Choroid plexus epithelial cell (primary cell): ENCODE results near the gene SOX10.

ENCODE experiments used
- DNase-seq: peaks from one replicate; pipeline ENCODE4 v3.0.0-alpha.2; 2010; ENCODE audit warnings: low read depth
- H3K4me3 ChIP-seq: 2 replicates; pipeline ENCODE4 v1.5.1; 2011; ENCODE audit warnings: low read depth, mild to moderate bottlenecking, control low read depth, low read length, moderate library complexity
- TF ChIP-seq, protein P1 (sequence below): conservative IDR thresholded peaks from 2 replicates; pipeline ENCODE4 v1.5.1; 2011; ENCODE audit warnings: low read depth, mild to moderate bottlenecking, control low read depth, inconsistent platforms, low read length, moderate library complexity

The SOX10 gene

GRCh38 chr22:38021206-38021605 lies 36.9 kb upstream of the SOX10 start:
- TF ChIP-seq, protein P1, sequence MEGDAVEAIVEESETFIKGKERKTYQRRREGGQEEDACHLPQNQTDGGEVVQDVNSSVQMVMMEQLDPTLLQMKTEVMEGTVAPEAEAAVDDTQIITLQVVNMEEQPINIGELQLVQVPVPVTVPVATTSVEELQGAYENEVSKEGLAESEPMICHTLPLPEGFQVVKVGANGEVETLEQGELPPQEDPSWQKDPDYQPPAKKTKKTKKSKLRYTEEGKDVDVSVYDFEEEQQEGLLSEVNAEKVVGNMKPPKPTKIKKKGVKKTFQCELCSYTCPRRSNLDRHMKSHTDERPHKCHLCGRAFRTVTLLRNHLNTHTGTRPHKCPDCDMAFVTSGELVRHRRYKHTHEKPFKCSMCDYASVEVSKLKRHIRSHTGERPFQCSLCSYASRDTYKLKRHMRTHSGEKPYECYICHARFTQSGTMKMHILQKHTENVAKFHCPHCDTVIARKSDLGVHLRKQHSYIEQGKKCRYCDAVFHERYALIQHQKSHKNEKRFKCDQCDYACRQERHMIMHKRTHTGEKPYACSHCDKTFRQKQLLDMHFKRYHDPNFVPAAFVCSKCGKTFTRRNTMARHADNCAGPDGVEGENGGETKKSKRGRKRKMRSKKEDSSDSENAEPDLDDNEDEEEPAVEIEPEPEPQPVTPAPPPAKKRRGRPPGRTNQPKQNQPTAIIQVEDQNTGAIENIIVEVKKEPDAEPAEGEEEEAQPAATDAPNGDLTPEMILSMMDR = no peak
- DNase-seq = no peak
- no peak overlapping the region for H3K4me3 ChIP-seq

- DNase-seq = no peak
Measured at GRCh38 chr22:38018938-38019827, 34.8 kb upstream of the SOX10 start.

DNA sequence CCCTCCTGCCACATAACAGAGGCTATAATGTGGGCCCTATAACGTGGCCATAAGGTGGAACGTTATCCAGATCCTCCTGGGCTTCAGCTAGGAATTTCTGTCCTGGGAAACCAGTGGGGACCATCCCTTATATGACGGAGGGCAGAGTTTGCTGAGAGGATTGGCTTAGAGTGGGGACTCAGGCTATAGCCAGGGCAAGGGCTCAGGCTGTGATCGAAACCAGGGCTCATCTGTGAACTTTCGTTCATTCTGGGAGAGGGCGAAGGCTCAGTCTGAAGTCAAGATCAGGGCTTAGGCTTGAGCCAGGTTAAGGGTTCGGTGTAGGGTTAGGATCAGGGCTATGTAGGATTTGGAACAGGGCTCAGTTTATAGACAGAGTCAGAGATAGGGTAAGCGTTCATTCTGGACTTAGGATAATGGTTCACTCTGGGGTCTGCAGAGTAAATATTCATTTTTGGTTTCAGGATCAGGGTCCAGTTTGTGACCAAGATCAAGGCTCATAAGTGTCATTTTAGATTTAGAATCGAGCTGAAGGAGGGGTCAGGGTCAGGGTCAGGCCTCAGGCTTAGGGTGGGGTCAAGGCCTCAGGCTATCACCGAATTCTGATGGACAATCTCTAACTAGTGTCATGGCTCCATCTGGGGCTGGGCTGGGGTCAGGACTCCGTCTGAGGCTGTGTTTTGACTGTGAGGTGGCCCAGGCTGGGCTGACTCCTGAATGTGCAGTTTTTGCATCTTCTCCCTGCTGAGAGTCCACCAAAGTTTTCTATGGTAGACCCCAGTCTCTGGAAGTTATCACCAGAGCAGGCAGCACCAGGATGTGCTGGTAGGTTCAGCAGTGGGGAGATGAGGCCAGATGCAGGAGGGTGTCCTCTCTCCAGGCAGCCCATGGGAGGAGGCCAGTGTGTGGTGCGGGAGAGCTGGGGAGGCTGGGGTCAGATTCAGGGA lies 33.9 kb upstream of the SOX10 start:
- no peak for DNase-seq
- TF ChIP-seq, protein P1 = no peak
- H3K4me3 ChIP-seq = no peak overlapping the region

More at GRCh38 chr22:38018938-38019827, 34.8 kb upstream of the SOX10 start:
- H3K4me3 ChIP-seq = no peak overlapping the region
- TF ChIP-seq, protein P1 = no peak

DNA sequence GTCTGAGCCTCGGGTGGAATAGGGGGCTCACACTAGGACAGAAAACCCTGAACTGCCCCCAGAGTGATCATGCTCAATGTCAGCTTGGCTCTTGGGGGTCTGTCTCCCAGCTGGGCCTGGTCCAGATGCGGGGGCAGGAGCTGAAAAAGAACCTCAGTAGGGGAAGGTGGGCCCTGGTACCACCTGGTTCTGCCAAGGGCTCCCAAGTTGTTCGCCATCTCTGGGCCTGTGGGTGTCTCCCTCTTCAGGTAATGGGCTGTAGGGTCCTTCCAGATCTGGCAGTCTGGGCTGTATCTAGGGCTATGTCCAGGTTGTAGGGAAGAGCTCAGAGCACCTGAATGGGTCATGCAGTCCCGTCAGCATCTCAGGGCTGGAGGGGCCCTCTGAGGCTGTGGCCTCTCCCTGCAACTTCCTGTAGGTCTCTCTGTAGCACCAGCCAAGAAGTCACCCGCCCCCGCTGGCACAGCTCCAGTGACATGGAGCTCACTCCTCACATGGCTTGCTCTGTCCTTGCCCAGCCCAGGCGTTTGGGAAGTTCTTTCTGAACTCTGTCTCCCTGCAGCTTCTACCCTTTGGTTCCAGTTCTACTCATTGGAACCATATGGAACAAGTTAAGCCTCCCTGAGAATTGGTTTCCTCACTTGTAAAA lies 33.0 kb upstream of the SOX10 start:
- TF ChIP-seq, protein P1 = peak; percentile 29
- H3K4me3 ChIP-seq = no peak overlapping the region
- peak; percentile 74 for DNase-seq

DNA sequence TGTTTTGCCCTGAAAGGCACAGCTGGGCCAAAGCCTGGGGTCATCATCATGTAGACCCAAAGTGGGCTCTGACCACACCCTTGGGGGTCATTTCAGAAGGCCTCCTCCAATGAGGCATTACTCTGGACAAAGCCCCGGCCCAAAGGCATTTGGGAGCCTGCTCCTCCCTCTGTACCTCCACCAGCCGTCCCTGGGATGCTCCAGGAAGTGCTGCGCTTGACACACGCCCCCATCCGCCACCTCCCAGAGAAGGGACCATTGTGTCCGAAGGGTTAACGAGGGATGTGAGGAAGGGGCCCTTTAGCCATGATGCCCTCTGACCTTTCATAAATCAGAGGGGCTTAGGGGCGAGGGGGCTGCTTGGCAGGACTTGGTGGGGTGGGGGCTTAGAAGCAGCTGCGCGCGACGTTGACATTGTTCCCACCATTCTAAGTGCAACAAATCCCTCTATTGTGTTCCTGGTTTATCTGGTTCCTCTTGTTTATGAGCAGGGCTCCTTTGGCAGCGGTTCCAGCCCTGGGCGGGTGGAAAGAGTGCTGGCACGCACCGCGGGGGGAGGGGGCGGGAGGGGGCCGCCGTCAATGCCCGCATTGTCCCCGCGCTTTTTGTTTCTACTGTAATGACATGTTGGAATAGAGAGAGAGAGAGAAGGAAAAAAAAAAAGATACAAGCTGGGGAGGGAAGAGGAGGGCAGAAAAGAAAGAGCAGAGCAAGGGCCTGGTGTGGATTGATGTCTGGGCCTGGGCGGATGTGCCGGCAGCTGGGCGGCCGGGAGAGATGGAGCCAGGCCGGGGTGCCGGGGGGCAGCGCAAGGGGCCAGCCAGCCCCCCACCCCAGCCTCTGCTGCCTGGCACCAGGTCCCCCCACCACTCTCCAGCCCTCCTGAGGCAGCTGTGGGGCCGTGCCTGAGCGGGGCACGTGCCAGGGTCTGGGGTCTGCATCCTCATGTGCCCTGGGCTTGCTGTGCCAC lies 32.1 kb upstream of the SOX10 start:
- TF ChIP-seq, protein P1 = no peak
- DNase-seq = peak; percentile 34
- H3K4me3 ChIP-seq = no peak overlapping the region

- TF ChIP-seq, protein P1 = no peak
- H3K4me3 ChIP-seq = no peak overlapping the region
- no peak for DNase-seq
Measured at GRCh38 chr22:38014083-38014482, 29.7 kb upstream of the SOX10 start.
